GM21515 (cell line): ENCODE data around the gene TGFBRAP1.

Source experiments
- ATAC-seq: cut with Tn5 transposase; IDR thresholded peaks from one replicate; pipeline ENCODE4 v1.9.1; 2021; ENCODE audit not compliant: unreplicated experiment

The TGFBRAP1 gene

DNA sequence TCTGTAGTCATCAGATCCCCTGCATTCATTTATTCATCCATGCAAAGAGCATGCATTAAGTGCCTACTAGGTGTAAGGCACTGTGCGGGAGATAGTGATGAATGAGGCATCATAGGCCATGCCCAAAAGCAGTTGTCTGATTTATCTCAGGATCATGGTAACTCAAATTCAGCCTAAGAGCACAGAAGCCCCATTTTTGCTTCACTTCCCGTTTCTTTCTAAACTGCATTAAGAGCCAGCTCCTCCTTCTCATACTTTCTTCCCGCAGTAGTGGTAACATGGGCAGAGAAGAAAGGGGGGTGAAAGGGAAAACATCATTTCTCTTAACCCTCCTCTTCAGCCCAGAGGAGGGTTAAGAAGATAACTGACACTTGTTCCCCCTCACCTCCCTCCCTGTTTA is 85.1 kb downstream of the TGFBRAP1 start:
- ATAC-seq, result no peak

DNA sequence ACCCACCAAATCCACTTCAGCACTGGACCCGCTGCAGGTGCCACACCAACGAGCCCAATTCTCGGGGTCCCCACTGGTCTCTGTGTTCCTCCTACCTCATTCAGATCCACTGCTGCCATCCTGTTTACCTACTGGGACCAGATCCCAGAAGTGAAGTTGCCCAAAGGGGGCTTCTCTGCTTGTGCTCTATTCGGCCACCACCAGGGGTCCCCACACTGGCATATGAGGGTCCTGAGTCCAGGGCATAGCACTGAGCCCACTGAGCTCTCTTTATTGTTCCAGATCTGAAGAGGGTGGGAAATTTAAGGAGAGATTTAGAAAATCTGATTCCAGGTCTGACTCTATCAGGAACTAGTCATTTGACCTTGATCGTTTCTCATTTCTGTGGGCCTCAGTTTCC is 85.6 kb downstream of the TGFBRAP1 start:
- ATAC-seq, result no peak

DNA sequence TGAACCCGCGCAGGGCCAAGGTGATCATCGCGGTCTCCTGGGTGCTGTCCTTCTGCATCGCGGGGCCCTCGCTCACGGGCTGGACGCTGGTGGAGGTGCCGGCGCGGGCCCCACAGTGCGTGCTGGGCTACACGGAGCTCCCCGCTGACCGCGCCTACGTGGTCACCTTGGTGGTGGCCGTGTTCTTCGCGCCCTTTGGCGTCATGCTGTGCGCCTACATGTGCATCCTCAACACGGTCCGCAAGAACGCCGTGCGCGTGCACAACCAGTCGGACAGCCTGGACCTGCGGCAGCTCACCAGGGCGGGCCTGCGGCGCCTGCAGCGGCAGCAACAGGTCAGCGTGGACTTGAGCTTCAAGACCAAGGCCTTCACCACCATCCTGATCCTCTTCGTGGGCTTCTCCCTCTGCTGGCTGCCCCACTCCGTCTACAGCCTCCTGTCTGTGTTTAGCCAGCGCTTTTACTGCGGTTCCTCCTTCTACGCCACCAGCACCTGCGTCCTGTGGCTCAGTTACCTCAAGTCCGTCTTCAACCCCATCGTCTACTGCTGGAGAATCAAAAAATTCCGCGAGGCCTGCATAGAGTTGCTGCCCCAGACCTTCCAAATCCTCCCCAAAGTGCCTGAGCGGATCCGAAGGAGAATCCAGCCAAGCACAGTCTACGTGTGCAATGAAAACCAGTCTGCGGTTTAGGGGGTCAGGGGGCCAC is 87.1 kb downstream of the TGFBRAP1 start:
- ATAC-seq, result no peak

DNA sequence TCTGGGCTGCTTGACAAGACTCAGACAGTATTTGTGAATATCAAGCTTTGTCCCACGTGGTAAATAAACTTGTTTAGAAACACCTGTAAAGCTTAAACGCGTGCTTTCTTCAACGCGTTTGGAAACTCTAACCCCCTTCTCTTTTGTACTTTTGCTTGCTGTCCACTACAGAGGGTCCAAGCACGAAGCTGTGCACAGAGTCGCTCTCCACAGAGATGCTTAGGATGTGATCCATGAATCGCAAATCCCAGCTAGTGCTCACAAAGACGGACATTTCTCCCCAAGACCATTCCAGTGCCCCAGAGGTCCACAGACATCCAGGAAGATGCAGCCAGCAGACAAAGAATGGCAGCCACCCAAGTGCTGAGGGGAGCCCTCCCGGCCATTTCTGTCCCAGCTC is 88.1 kb downstream of the TGFBRAP1 start, which contains the start of gene GPR45:
Gene GPR45, plus strand, starts transcription at position 301 of the 400 bp plus-strand sequence. CDS start 116 bp downstream, outside the sequence.
- no peak for ATAC-seq

DNA sequence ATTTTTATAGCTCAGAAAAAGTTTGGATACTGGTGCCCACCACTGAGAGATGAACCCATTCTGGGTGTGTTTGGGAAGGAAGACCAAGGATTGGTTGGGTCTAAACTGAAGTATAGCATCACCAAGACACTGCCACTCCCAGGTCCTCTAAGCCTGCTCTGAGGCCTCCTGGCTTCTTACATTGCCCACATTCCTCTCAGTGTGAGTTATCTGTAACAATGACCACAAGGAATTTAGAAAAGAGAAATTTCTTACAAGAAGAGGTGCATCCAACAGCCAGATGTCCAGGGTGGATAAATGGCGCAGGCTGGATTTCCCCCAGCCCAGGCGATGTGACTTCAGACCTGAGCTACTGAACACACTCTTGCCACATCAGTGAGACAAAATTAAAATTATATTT is 89.6 kb downstream of the TGFBRAP1 start:
- no peak for ATAC-seq

DNA sequence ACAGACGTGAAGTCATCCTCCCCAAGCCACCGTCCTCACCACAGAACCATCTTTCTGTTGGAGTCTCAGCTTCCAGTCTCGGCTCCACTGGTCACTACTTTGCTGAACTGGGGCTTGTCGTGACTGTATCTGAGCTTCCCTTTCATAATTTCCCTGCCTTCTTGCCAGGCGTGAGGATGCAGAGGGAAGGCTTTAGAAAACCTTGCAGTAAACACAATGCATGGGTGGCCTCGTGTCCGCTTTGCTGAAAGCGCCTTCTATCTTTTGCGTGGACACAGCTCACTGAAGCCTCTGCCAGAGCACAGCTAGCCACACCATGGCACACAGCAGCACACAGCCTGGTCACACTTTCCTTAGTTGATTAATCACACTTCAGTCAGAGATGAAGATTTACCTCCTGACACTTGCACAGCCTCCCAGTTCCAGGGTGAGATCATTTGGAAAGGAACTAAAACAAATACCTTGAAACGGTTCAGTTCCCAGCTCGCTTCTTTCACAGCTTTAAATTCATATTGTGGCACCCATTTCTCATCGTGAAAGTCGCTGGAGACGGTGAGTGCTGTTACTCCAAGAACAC is 90.8 kb downstream of the TGFBRAP1 start:
- ATAC-seq, result no peak

DNA sequence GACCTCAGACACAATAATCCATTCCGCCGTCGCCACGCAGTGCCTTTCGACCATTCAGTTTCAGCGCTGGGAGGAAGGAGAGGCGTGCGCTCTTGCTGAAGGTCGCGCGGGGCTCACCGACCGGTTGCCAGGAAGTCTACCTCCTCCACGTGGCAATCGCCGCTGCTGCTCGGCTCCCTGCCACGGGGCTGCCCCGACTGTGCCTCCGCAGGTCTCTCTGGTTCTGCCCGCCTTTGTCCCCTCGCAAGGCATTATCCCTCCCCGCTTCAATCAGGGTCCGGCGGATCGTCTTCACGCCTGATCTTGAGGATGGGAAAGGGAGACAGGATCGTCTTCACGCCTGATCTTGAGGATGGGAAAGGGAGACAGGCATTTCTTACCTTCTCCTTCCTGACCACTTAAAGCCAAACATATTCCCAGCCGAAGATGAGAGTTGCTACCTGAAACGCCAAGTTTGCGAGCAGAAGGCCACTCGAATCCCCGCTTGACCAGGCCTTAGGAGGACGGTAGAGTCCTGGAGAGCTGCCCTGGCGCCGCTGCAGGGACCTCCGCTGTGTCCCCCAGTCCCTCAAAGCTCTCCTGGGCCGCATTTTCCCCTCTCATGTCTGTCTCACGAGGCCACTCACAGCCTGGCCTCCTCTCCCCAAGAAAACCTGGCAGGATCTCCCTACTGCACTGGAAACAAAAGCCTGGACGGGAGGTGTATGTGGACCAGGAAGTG is 92.3 kb downstream of the TGFBRAP1 start:
- no peak for ATAC-seq

DNA sequence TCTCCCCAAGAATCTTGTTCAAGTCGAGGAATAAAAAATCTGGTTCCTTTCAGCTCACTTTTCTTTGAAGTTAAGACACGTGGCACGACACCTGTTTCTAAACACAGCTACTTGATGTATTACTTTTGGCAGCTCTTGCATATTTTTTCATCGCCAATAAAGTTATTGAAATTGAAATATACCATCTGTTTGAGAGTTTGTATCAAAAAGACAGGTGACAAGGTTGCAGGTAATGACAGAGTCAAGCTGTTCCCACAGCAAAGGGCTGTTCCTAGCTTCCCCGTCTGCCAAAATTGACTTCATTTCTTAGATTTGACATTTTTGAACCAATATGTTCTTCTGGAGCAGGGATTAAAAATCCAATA is 93.5 kb downstream of the TGFBRAP1 start:
- no peak for ATAC-seq

DNA sequence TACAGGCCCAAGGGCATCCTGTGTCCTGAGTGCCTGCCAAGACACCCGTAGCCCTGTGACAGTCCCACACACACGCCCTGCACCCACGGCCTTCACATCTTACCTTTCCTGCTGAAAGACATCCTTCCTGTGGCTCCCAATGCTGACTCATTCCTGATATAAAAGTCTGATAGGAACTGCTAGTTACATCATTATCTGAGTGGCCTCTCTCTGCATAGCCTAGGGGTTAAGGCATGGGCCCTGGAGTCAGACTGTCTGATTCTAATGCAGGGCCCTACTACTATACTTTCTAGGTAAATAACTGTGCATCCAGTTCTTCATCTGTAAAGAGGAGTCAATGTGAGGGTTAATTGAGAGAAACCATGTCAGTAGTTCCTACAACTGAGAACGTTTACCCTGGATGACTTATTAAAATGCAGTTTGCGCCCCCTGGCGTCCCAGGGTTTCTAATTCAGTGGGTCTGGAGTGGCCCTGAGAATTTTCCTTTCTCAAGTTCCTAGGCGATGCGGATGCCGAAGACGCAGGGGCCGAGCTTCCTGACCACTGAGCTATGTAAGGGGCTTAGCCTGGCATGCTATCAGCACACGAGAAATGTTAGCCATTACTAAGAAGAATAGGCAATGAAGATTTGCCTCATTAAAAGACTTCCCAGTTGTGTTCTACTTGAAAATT is 94.0 kb downstream of the TGFBRAP1 start:
- ATAC-seq, result no peak

DNA sequence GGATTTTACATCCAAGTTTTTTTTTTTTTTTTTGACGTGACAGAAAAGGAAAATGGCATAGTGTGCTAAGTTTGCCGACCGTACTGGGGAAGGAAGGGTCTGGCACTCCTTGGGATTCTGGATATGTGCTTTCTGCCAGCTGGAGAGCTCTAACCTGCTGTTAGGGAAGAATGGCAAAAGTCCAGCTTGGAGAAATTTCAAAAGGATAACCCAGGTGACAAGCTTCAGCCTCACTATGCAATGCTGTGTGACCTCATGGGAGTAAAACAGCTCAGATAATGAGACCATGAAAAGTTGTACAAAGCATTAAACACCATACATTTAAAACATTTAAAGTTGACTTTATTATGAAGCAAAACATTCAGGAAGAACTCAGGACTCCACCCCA is 98.3 kb downstream of the TGFBRAP1 start:
- ATAC-seq, result no peak

DNA sequence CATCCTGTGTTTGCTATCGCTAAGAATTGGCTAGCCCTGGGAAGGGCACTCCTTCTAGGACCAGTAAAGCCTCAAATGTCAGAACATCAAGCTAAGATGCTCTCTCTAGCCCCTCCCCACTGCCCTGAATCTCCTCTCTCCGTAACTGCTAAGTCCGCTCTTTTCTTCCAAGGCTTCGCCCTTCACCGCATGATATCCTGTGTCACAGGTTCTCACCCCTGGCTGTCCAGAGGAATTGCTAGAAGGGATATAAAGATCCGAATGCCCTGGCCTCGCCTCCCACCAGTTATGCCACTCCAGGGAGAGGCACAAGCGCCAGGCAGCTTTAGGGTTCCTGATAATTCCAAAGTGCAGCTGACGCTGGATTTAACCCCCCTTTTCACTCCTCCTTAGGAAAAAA is 105.1 kb downstream of the TGFBRAP1 start:
- no peak for ATAC-seq

DNA sequence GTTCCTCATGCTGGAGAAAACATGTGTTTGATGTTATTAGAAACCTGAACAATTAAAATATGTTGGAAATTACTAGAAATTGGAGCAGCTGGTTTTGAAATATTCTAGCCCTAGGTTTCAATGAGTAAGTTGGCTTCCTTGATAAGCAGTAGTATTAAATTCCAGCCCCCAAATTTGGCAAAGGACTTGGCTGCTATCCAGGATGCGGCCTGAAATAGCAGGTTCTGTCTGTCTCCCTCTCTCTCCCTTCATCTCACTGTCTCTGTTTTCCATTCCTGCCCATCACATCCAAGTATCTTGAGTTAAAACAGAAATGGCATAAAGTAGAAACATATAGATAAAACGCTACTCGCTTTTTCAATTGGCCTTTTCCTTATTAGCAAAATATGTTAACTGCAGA is 108.9 kb downstream of the TGFBRAP1 start:
- ATAC-seq, result no peak

DNA sequence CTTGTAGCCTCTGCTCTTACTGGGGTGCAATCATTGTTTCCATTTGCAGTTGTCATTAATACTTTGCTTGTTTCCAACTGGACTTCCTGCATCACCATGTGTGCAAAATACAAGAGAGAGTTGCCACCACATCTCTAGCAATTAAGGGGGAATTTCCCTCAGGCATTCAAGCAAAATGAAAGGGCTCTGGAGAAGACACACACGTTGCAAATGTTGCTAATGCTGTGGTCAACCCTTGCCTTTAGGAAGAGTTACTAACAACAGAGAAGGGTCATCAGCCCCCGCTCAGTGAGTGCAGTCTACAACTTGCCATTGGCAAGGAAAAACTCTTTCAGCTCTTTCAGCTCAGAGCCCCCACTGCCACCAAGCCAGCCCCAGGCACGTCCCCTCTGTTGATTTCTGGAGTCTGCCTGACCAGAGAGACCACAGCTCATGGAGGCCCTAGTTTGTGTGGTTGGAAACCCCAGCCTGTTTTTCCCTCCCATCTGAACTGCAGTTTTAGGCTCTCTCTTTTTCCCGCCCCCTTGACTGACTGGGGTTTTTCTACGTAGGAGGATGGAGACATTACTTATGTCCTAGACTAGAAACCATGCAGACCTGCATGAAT is 113.8 kb downstream of the TGFBRAP1 start:
- ATAC-seq, result no peak
